ENCODE data around the gene PORCN.
A peak's percentile ranks its signal among the peaks of the same experiment; 100 is the strongest.
"Not testable (repeated sequence)": the region's sequence is repeated elsewhere in the genome, so short reads cannot be mapped to it uniquely, and the experiment has no call there.

The PORCN gene

GRCh38 chrX:48521353-48522243 is 12.8 kb downstream of the PORCN start, which contains the start of gene EBP:
Gene EBP, plus strand, starts transcription at chrX:48521808. Its CDS starts 1,964 bp downstream, at chrX:48523772.
- Histone ChIP-seq H3K9ac (peak within 1 kb of the TSS; percentile 71), H3K4me3 (IDR thresholded peaks at IDR 0.05; ENCODE audit: insufficient read depth, low read depth, low read length) (no peak within 1 kb of the TSS), H3K27ac (peak within 1 kb of the TSS; percentile 48), H3K4me1 (ENCODE audit: low read depth, poor library complexity, severe bottlenecking) (peaks cover 18% of the 10 kb centered on the region), H4K20me1 (ENCODE audit: insufficient read depth) (no peaks in the 10 kb centered on the region), H3K79me2 (ENCODE audit: insufficient read depth, low read depth) (peaks cover 24% of the 10 kb centered on the region), H2AFZ (ENCODE audit: low read depth) (peak within 1 kb of the TSS; percentile 68), H3K36me3 (ENCODE audit: insufficient read depth) (no peaks in the 10 kb centered on the region), H3K4me2 (peak within 1 kb of the TSS; percentile 71), H3K27me3 (ENCODE audit: insufficient read depth, low read depth) (no peaks in the 10 kb centered on the region)
- TF ChIP-seq CTCF (conservative IDR thresholded peaks at IDR 0.05; ENCODE audit: low read depth, low read length) = no peak

GRCh38 chrX:48522291-48522690 is 13.5 kb downstream of the PORCN start:
- Histone ChIP-seq H3K4me2 (peak overlapping the region; percentile 71), H3K27ac (peak overlapping the region; percentile 48), H3K4me3 (IDR thresholded peaks at IDR 0.05; ENCODE audit: insufficient read depth, low read depth, low read length) (no peak overlapping the region), H3K27me3 (ENCODE audit: insufficient read depth, low read depth) (no peaks in the 10 kb centered on the region), H3K36me3 (ENCODE audit: insufficient read depth) (no peaks in the 10 kb centered on the region), H3K4me1 (ENCODE audit: low read depth, poor library complexity, severe bottlenecking) (peaks cover 18% of the 10 kb centered on the region), H3K9ac (peak overlapping the region; percentile 71), H4K20me1 (ENCODE audit: insufficient read depth) (no peaks in the 10 kb centered on the region), H2AFZ (ENCODE audit: low read depth) (peak overlapping the region; percentile 47; the same call in 1 of the 2 replicates), H3K79me2 (ENCODE audit: insufficient read depth, low read depth) (peaks cover 24% of the 10 kb centered on the region)
- TF ChIP-seq CTCF (conservative IDR thresholded peaks at IDR 0.05; ENCODE audit: low read depth, low read length) = no peak

- Histone ChIP-seq H3K4me3 (IDR thresholded peaks at IDR 0.05; ENCODE audit: insufficient read depth, low read depth, low read length) (no peak overlapping the region), H3K4me2 (no peak overlapping the region), H3K79me2 (ENCODE audit: insufficient read depth, low read depth) (peaks cover 24% of the 10 kb centered on the region)
Measured at GRCh38 chrX:48523682-48524081, 14.9 kb downstream of the PORCN start.

GRCh38 chrX:48525853-48526252 is 17.1 kb downstream of the PORCN start:
- H3K36me3 ChIP-seq (ENCODE audit: insufficient read depth); H3K4me3 ChIP-seq (IDR thresholded peaks at IDR 0.05; ENCODE audit: insufficient read depth, low read depth, low read length); H3K9ac ChIP-seq; H3K27me3 ChIP-seq (ENCODE audit: insufficient read depth, low read depth); H3K27ac ChIP-seq; H3K4me2 ChIP-seq; H4K20me1 ChIP-seq (ENCODE audit: insufficient read depth); H2AFZ ChIP-seq (ENCODE audit: low read depth): not testable (repeated sequence)
- H3K79me2 ChIP-seq (ENCODE audit: insufficient read depth, low read depth) = peaks cover 24% of the 10 kb centered on the region
- peaks cover 18% of the 10 kb centered on the region for H3K4me1 ChIP-seq (ENCODE audit: low read depth, poor library complexity, severe bottlenecking)

More at GRCh38 chrX:48523682-48524081, 14.9 kb downstream of the PORCN start:
- Histone ChIP-seq H4K20me1 (ENCODE audit: insufficient read depth) (no peaks in the 10 kb centered on the region), H3K27me3 (ENCODE audit: insufficient read depth, low read depth) (no peaks in the 10 kb centered on the region), H3K4me1 (ENCODE audit: low read depth, poor library complexity, severe bottlenecking) (peaks cover 18% of the 10 kb centered on the region), H3K36me3 (ENCODE audit: insufficient read depth) (no peaks in the 10 kb centered on the region), H2AFZ (ENCODE audit: low read depth) (no peak overlapping the region), H3K27ac (no peak overlapping the region), H3K9ac (no peak overlapping the region)
- no peak for TF ChIP-seq CTCF (conservative IDR thresholded peaks at IDR 0.05; ENCODE audit: low read depth, low read length)

- TF ChIP-seq CTCF (conservative IDR thresholded peaks at IDR 0.05; ENCODE audit: low read depth, low read length) = no peak
- Histone ChIP-seq H3K4me3 (IDR thresholded peaks at IDR 0.05; ENCODE audit: insufficient read depth, low read depth, low read length) (no peak overlapping the region), H3K9ac (no peak overlapping the region), H2AFZ (ENCODE audit: low read depth) (no peak overlapping the region), H4K20me1 (ENCODE audit: insufficient read depth) (no peaks in the 10 kb centered on the region), H3K79me2 (ENCODE audit: insufficient read depth, low read depth) (0 out of 2 replicates have a peak, but pooled peaks cover under 1% of the 10 kb centered on the region), H3K27me3 (ENCODE audit: insufficient read depth, low read depth) (no peaks in the 10 kb centered on the region), H3K4me1 (ENCODE audit: low read depth, poor library complexity, severe bottlenecking) (peaks cover 24% of the 10 kb centered on the region), H3K36me3 (ENCODE audit: insufficient read depth) (no peaks in the 10 kb centered on the region), H3K27ac (no peak overlapping the region), H3K4me2 (no peak overlapping the region)
Measured at GRCh38 chrX:48530736-48531135, 21.9 kb downstream of the PORCN start.

Data from KMS-11 (cell line).